ENCODE measurements around the gene GPC5.

Gene GPC5

GRCh38 chr13:92768602-92769001 lies 1370.2 kb downstream of the GPC5 start:
- DNase-seq (ENCODE audit: low spot score) = no peak

- no peak for DNase-seq (ENCODE audit: low spot score)
Observed at GRCh38 chr13:92769046-92769445, 1370.6 kb downstream of the GPC5 start.

GRCh38 chr13:92775658-92776057 lies 1377.2 kb downstream of the GPC5 start:
- DNase-seq (ENCODE audit: low spot score) = no peak

- DNase-seq (ENCODE audit: low spot score) = no peak
Observed at GRCh38 chr13:92781965-92782690, 1383.7 kb downstream of the GPC5 start.

GRCh38 chr13:92802776-92803175 lies 1404.4 kb downstream of the GPC5 start:
- no peak for DNase-seq (ENCODE audit: low spot score)

GRCh38 chr13:92804346-92804745 lies 1405.9 kb downstream of the GPC5 start:
- DNase-seq (ENCODE audit: low spot score) = no peak

- DNase-seq (ENCODE audit: low spot score) = no peak
Observed at GRCh38 chr13:92804926-92805325, 1406.5 kb downstream of the GPC5 start.

- no peak for DNase-seq (ENCODE audit: low spot score)
Observed at GRCh38 chr13:92805766-92806165, 1407.3 kb downstream of the GPC5 start.

GRCh38 chr13:92806215-92806614 lies 1407.8 kb downstream of the GPC5 start:
- DNase-seq (ENCODE audit: low spot score) = peak; percentile 7

- DNase-seq (ENCODE audit: low spot score) = no peak
Observed at GRCh38 chr13:92807353-92807752, 1408.9 kb downstream of the GPC5 start.

- no peak for DNase-seq (ENCODE audit: low spot score)
Observed at GRCh38 chr13:92807966-92808365, 1409.5 kb downstream of the GPC5 start.

GRCh38 chr13:92821324-92821723 lies 1422.9 kb downstream of the GPC5 start:
- no peak for DNase-seq (ENCODE audit: low spot score)

GRCh38 chr13:92823059-92823458 lies 1424.6 kb downstream of the GPC5 start:
- DNase-seq (ENCODE audit: low spot score) = no peak

- no peak for DNase-seq (ENCODE audit: low spot score)
Observed at GRCh38 chr13:92825938-92826596, 1427.6 kb downstream of the GPC5 start.

- DNase-seq (ENCODE audit: low spot score) = no peak
Observed at GRCh38 chr13:92827503-92827902, 1429.1 kb downstream of the GPC5 start.

GRCh38 chr13:92829930-92830329 lies 1431.5 kb downstream of the GPC5 start:
- no peak for DNase-seq (ENCODE audit: low spot score)

- no peak for DNase-seq (ENCODE audit: low spot score)
Observed at GRCh38 chr13:92830821-92831220, 1432.4 kb downstream of the GPC5 start.

- no peak for DNase-seq (ENCODE audit: low spot score)
Observed at GRCh38 chr13:92833071-92833470, 1434.7 kb downstream of the GPC5 start.

GRCh38 chr13:92836171-92836570 lies 1437.8 kb downstream of the GPC5 start:
- no peak for DNase-seq (ENCODE audit: low spot score)

- no peak for DNase-seq (ENCODE audit: low spot score)
Observed at GRCh38 chr13:92838786-92839185, 1440.4 kb downstream of the GPC5 start.

- no peak for DNase-seq (ENCODE audit: low spot score)
Observed at GRCh38 chr13:92842145-92842544, 1443.7 kb downstream of the GPC5 start.

GRCh38 chr13:92843549-92843948 lies 1445.1 kb downstream of the GPC5 start:
- no peak for DNase-seq (ENCODE audit: low spot score)

GRCh38 chr13:92849381-92849780 lies 1451.0 kb downstream of the GPC5 start:
- DNase-seq (ENCODE audit: low spot score) = no peak
